ENCODE results near the gene ZNF565.
"Not testable (repeated sequence)": the region's sequence is repeated elsewhere in the genome, so short reads cannot be mapped to it uniquely, and the experiment has no call there.

Gene ZNF565

GRCh38 chr19:36150586-36150985, 63.9 kb downstream of the ZNF565 start:
- DNase-seq (ENCODE audit: low read depth, low spot score) = no peak

GRCh38 chr19:36149673-36150406, 64.6 kb downstream of the ZNF565 start:
- DNase-seq (ENCODE audit: low read depth, low spot score) = no peak

GRCh38 chr19:36144624-36145023, 69.8 kb downstream of the ZNF565 start:
- no peak for DNase-seq (ENCODE audit: low read depth, low spot score)

- DNase-seq (ENCODE audit: low read depth, low spot score) = no peak
Observed at GRCh38 chr19:36142496-36142895, 72.0 kb downstream of the ZNF565 start.

GRCh38 chr19:36142046-36142445, 72.4 kb downstream of the ZNF565 start:
- no peak for DNase-seq (ENCODE audit: low read depth, low spot score)

- peak; percentile 84 for DNase-seq (ENCODE audit: low read depth, low spot score)
Observed at GRCh38 chr19:36141039-36141927, 73.2 kb downstream of the ZNF565 start.

- peak; percentile 14 for DNase-seq (ENCODE audit: low read depth, low spot score)
Observed at GRCh38 chr19:36140304-36141038, 74.0 kb downstream of the ZNF565 start.

- DNase-seq (ENCODE audit: low read depth, low spot score) = peak; percentile 74
Observed at GRCh38 chr19:36139473-36140303, 74.8 kb downstream of the ZNF565 start, which contains the start of gene CAPNS1. Gene CAPNS1 (plus strand): TSS chr19:36140066. CDS start chr19:36141012, 946 bp downstream.

GRCh38 chr19:36139120-36139472, 75.4 kb downstream of the ZNF565 start:
- no peak for DNase-seq (ENCODE audit: low read depth, low spot score)

GRCh38 chr19:36136964-36137686, 77.3 kb downstream of the ZNF565 start:
- no peak for DNase-seq (ENCODE audit: low read depth, low spot score)

GRCh38 chr19:36134867-36135266, 79.6 kb downstream of the ZNF565 start:
- DNase-seq (ENCODE audit: low read depth, low spot score) = not testable (repeated sequence)
